Measurements from ENCODE around the gene PPP4R2.

The PPP4R2 gene

GRCh38 chr3:73086071-73086494, 89.5 kb downstream of the PPP4R2 start:
- Histone ChIP-seq H3K4me3 (ENCODE audit: low read length in 2 of 2) (peak overlapping the region in 1 of 2 donors; percentile 47), H3K4me1 (ENCODE audit: control insufficient read depth, insufficient read depth, low read length) (no peaks in the 10 kb centered on the region)

GRCh38 chr3:73094129-73094528, 97.5 kb downstream of the PPP4R2 start:
- Histone ChIP-seq H3K9ac (ENCODE audit: low read length in 2 of 2) (no peak overlapping the region), H3K27ac (ENCODE audit: low read length) (no peak overlapping the region), H3K27me3 (ENCODE audit: control insufficient read depth in 1 of 2, insufficient read depth in 2 of 2, low read length in 2 of 2) (no peaks in the 10 kb centered on the region)

More at GRCh38 chr3:73086071-73086494, 89.5 kb downstream of the PPP4R2 start:
- Histone ChIP-seq H3K27me3 (ENCODE audit: control insufficient read depth in 1 of 2, insufficient read depth in 2 of 2, low read length in 2 of 2) (no peaks in the 10 kb centered on the region), H3K9ac (ENCODE audit: low read length in 2 of 2) (no peak overlapping the region), H3K36me3 (ENCODE audit: control insufficient read depth in 2 of 2, insufficient read depth in 2 of 2, low read length in 2 of 2) (no peaks in the 10 kb centered on the region), H3K9me3 (ENCODE audit: control insufficient read depth in 2 of 2, low read length in 2 of 2) (no peaks in the 10 kb centered on the region), H3K27ac (ENCODE audit: low read length) (no peak overlapping the region)

GRCh38 chr3:73094951-73095350, 98.3 kb downstream of the PPP4R2 start:
- H3K4me3 ChIP-seq (ENCODE audit: low read length in 2 of 2), result no peak overlapping the region
- H3K9me3 ChIP-seq (ENCODE audit: control insufficient read depth in 2 of 2, low read length in 2 of 2), result peaks cover 0 to 3% of the 10 kb centered on the region in 2 donors
- no peaks in the 10 kb centered on the region for H3K27me3 ChIP-seq (ENCODE audit: control insufficient read depth in 1 of 2, insufficient read depth in 2 of 2, low read length in 2 of 2)
- H3K36me3 ChIP-seq (ENCODE audit: control insufficient read depth in 2 of 2, insufficient read depth in 2 of 2, low read length in 2 of 2), result no peaks in the 10 kb centered on the region
- no peak overlapping the region for H3K9ac ChIP-seq (ENCODE audit: low read length in 2 of 2)
- no peaks in the 10 kb centered on the region for H3K4me1 ChIP-seq (ENCODE audit: control insufficient read depth, insufficient read depth, low read length)
- no peak overlapping the region for H3K27ac ChIP-seq (ENCODE audit: low read length)

More at GRCh38 chr3:73094129-73094528, 97.5 kb downstream of the PPP4R2 start:
- Histone ChIP-seq H3K9me3 (ENCODE audit: control insufficient read depth in 2 of 2, low read length in 2 of 2) (peaks cover 0 to 3% of the 10 kb centered on the region in 2 donors), H3K4me1 (ENCODE audit: control insufficient read depth, insufficient read depth, low read length) (no peaks in the 10 kb centered on the region), H3K36me3 (ENCODE audit: control insufficient read depth in 2 of 2, insufficient read depth in 2 of 2, low read length in 2 of 2) (no peaks in the 10 kb centered on the region), H3K4me3 (ENCODE audit: low read length in 2 of 2) (no peak overlapping the region)

- H3K9me3 ChIP-seq (ENCODE audit: control insufficient read depth in 2 of 2, low read length in 2 of 2), result peaks cover 0 to 3% of the 10 kb centered on the region in 2 donors
Measured at GRCh38 chr3:73096169-73096568, 99.6 kb downstream of the PPP4R2 start.

GRCh38 chr3:73098026-73098425, 101.4 kb downstream of the PPP4R2 start:
- Histone ChIP-seq H3K4me1 (ENCODE audit: control insufficient read depth, insufficient read depth, low read length) (peaks cover 5% of the 10 kb centered on the region), H3K27ac (ENCODE audit: low read length) (no peak overlapping the region)

More at GRCh38 chr3:73096169-73096568, 99.6 kb downstream of the PPP4R2 start:
- H3K27me3 ChIP-seq (ENCODE audit: control insufficient read depth in 1 of 2, insufficient read depth in 2 of 2, low read length in 2 of 2), result no peaks in the 10 kb centered on the region
- H3K4me3 ChIP-seq (ENCODE audit: low read length in 2 of 2), result no peak overlapping the region
- H3K9ac ChIP-seq (ENCODE audit: low read length in 2 of 2), result no peak overlapping the region
- no peaks in the 10 kb centered on the region for H3K36me3 ChIP-seq (ENCODE audit: control insufficient read depth in 2 of 2, insufficient read depth in 2 of 2, low read length in 2 of 2)
- H3K27ac ChIP-seq (ENCODE audit: low read length), result no peak overlapping the region
- H3K4me1 ChIP-seq (ENCODE audit: control insufficient read depth, insufficient read depth, low read length), result peaks cover under 1% of the 10 kb centered on the region

GRCh38 chr3:73098873-73099272, 102.3 kb downstream of the PPP4R2 start:
- H3K27me3 ChIP-seq (ENCODE audit: control insufficient read depth in 1 of 2, insufficient read depth in 2 of 2, low read length in 2 of 2), result no peaks in the 10 kb centered on the region
- no peaks in the 10 kb centered on the region for H3K36me3 ChIP-seq (ENCODE audit: control insufficient read depth in 2 of 2, insufficient read depth in 2 of 2, low read length in 2 of 2)

More at GRCh38 chr3:73098026-73098425, 101.4 kb downstream of the PPP4R2 start:
- no peak overlapping the region for H3K4me3 ChIP-seq (ENCODE audit: low read length in 2 of 2)
- H3K27me3 ChIP-seq (ENCODE audit: control insufficient read depth in 1 of 2, insufficient read depth in 2 of 2, low read length in 2 of 2), result no peaks in the 10 kb centered on the region
- peaks cover 0 to 3% of the 10 kb centered on the region in 2 donors for H3K9me3 ChIP-seq (ENCODE audit: control insufficient read depth in 2 of 2, low read length in 2 of 2)
- no peaks in the 10 kb centered on the region for H3K36me3 ChIP-seq (ENCODE audit: control insufficient read depth in 2 of 2, insufficient read depth in 2 of 2, low read length in 2 of 2)
- no peak overlapping the region for H3K9ac ChIP-seq (ENCODE audit: low read length in 2 of 2)

GRCh38 chr3:73100741-73101559, 104.3 kb downstream of the PPP4R2 start:
- Histone ChIP-seq H3K4me3 (ENCODE audit: low read length in 2 of 2) (no peak overlapping the region), H3K27ac (ENCODE audit: low read length) (no peak overlapping the region), H3K9me3 (ENCODE audit: control insufficient read depth in 2 of 2, low read length in 2 of 2) (peaks cover 0 to 3% of the 10 kb centered on the region in 2 donors), H3K36me3 (ENCODE audit: control insufficient read depth in 2 of 2, insufficient read depth in 2 of 2, low read length in 2 of 2) (no peaks in the 10 kb centered on the region), H3K27me3 (ENCODE audit: control insufficient read depth in 1 of 2, insufficient read depth in 2 of 2, low read length in 2 of 2) (no peaks in the 10 kb centered on the region), H3K9ac (ENCODE audit: low read length in 2 of 2) (no peak overlapping the region), H3K4me1 (ENCODE audit: control insufficient read depth, insufficient read depth, low read length) (peaks cover 5% of the 10 kb centered on the region)

More at GRCh38 chr3:73098873-73099272, 102.3 kb downstream of the PPP4R2 start:
- no peak overlapping the region for H3K4me3 ChIP-seq (ENCODE audit: low read length in 2 of 2)
- H3K9ac ChIP-seq (ENCODE audit: low read length in 2 of 2), result no peak overlapping the region
- peaks cover 5% of the 10 kb centered on the region for H3K4me1 ChIP-seq (ENCODE audit: control insufficient read depth, insufficient read depth, low read length)
- H3K9me3 ChIP-seq (ENCODE audit: control insufficient read depth in 2 of 2, low read length in 2 of 2), result peaks cover 0 to 3% of the 10 kb centered on the region in 2 donors
- no peak overlapping the region for H3K27ac ChIP-seq (ENCODE audit: low read length)

- Histone ChIP-seq H3K4me3 (ENCODE audit: low read length in 2 of 2) (no peak overlapping the region), H3K9me3 (ENCODE audit: control insufficient read depth in 2 of 2, low read length in 2 of 2) (peaks cover 0 to 3% of the 10 kb centered on the region in 2 donors), H3K36me3 (ENCODE audit: control insufficient read depth in 2 of 2, insufficient read depth in 2 of 2, low read length in 2 of 2) (no peaks in the 10 kb centered on the region), H3K9ac (ENCODE audit: low read length in 2 of 2) (no peak overlapping the region), H3K27me3 (ENCODE audit: control insufficient read depth in 1 of 2, insufficient read depth in 2 of 2, low read length in 2 of 2) (no peaks in the 10 kb centered on the region), H3K27ac (ENCODE audit: low read length) (no peak overlapping the region), H3K4me1 (ENCODE audit: control insufficient read depth, insufficient read depth, low read length) (peaks cover 5% of the 10 kb centered on the region)
Measured at GRCh38 chr3:73101881-73102280, 105.3 kb downstream of the PPP4R2 start.

- no peaks in the 10 kb centered on the region for H3K9me3 ChIP-seq (ENCODE audit: control insufficient read depth in 2 of 2, low read length in 2 of 2)
- no peaks in the 10 kb centered on the region for H3K4me1 ChIP-seq (ENCODE audit: control insufficient read depth, insufficient read depth, low read length)
- H3K9ac ChIP-seq (ENCODE audit: low read length in 2 of 2), result no peak overlapping the region
- H3K4me3 ChIP-seq (ENCODE audit: low read length in 2 of 2), result no peak overlapping the region
- peaks cover 0 to 2% of the 10 kb centered on the region in 2 donors for H3K27me3 ChIP-seq (ENCODE audit: control insufficient read depth in 1 of 2, insufficient read depth in 2 of 2, low read length in 2 of 2)
- no peak overlapping the region for H3K27ac ChIP-seq (ENCODE audit: low read length)
- H3K36me3 ChIP-seq (ENCODE audit: control insufficient read depth in 2 of 2, insufficient read depth in 2 of 2, low read length in 2 of 2), result no peaks in the 10 kb centered on the region
Measured at GRCh38 chr3:73107215-73107614, 110.6 kb downstream of the PPP4R2 start.

GRCh38 chr3:73107676-73108187, 111.1 kb downstream of the PPP4R2 start:
- Histone ChIP-seq H3K9me3 (ENCODE audit: control insufficient read depth in 2 of 2, low read length in 2 of 2) (no peaks in the 10 kb centered on the region), H3K4me3 (ENCODE audit: low read length in 2 of 2) (no peak overlapping the region), H3K27ac (ENCODE audit: low read length) (no peak overlapping the region), H3K27me3 (ENCODE audit: control insufficient read depth in 1 of 2, insufficient read depth in 2 of 2, low read length in 2 of 2) (peaks cover 0 to 2% of the 10 kb centered on the region in 2 donors), H3K9ac (ENCODE audit: low read length in 2 of 2) (no peak overlapping the region), H3K4me1 (ENCODE audit: control insufficient read depth, insufficient read depth, low read length) (no peaks in the 10 kb centered on the region), H3K36me3 (ENCODE audit: control insufficient read depth in 2 of 2, insufficient read depth in 2 of 2, low read length in 2 of 2) (no peaks in the 10 kb centered on the region)

GRCh38 chr3:73108750-73109149, 112.1 kb downstream of the PPP4R2 start:
- Histone ChIP-seq H3K4me1 (ENCODE audit: control insufficient read depth, insufficient read depth, low read length) (no peaks in the 10 kb centered on the region), H3K36me3 (ENCODE audit: control insufficient read depth in 2 of 2, insufficient read depth in 2 of 2, low read length in 2 of 2) (no peaks in the 10 kb centered on the region), H3K9ac (ENCODE audit: low read length in 2 of 2) (no peak overlapping the region), H3K4me3 (ENCODE audit: low read length in 2 of 2) (no peak overlapping the region), H3K9me3 (ENCODE audit: control insufficient read depth in 2 of 2, low read length in 2 of 2) (no peaks in the 10 kb centered on the region), H3K27ac (ENCODE audit: low read length) (no peak overlapping the region), H3K27me3 (ENCODE audit: control insufficient read depth in 1 of 2, insufficient read depth in 2 of 2, low read length in 2 of 2) (peaks cover 0 to 2% of the 10 kb centered on the region in 2 donors)

Measured in stomach smooth muscle (tissue), 2 donors.